K562 (cell line): ENCODE data around the gene CD320. TPM values are rescaled to one million over a fixed set of nuclear protein-coding genes. Genes with fewer than 3 reads are reported as not detected.
A peak's percentile ranks its signal among the peaks of the same experiment; 100 is the strongest.

Source experiments
- BCLAF1 ChIP-seq, 2 experiments: fragments of 450-650 bp in 1 of 2; IDR thresholded peaks; 2 replicates each; pipeline ENCODE4 v1.6.1; 2011 to 2017; ENCODE audit warnings: low read depth in 2 of 2, antibody characterized with exemption in 1 of 2, borderline replicate concordance in 1 of 2, low read length in 1 of 2, mild to moderate bottlenecking in 1 of 2, mixed read lengths in 1 of 2; ENCODE audit not compliant: control insufficient read depth in 1 of 2
- C11orf30 ChIP-seq: fragments of 450-650 bp; IDR thresholded peaks from 2 replicates; pipeline ENCODE4 v1.6.1; 2016; ENCODE audit warnings: low read depth, mild to moderate bottlenecking
- CBX1 ChIP-seq: sonication (generic); IDR thresholded peaks from 2 replicates; pipeline ENCODE4 v1.6.1; 2016; ENCODE audit warnings: antibody characterized with exemption, low read depth, mild to moderate bottlenecking
- CHCHD3 ChIP-seq: fragments of 250-450 bp; sonication (Bioruptor Pico); IDR thresholded peaks from 2 replicates; pipeline ENCODE4 v2.1.2; 2022; ENCODE audit warnings: mild to moderate bottlenecking
- CHD2 ChIP-seq: IDR thresholded peaks from 2 replicates; pipeline ENCODE4 v1.6.1; 2011; ENCODE audit warnings: low read depth, low read length
- CTBP1 ChIP-seq: fragments of 450-650 bp; IDR thresholded peaks from 2 replicates; pipeline ENCODE4 v1.6.1; 2016; ENCODE audit warnings: borderline replicate concordance
- CTCF ChIP-seq, 3 experiments: IDR thresholded peaks in 2 of 3; conservative IDR thresholded peaks in 1 of 3; 2 replicates each; pipeline ENCODE4 v1.5.1; 2011 to 2012; ENCODE audit warnings: low read length in 3 of 3, mild to moderate bottlenecking in 3 of 3, control low read depth in 2 of 3, improper control_type of control experiment in 1 of 3, inconsistent platforms in 1 of 3, low read depth in 1 of 3, mixed read lengths in 1 of 3, moderate library complexity in 1 of 3; ENCODE audit not compliant: insufficient read depth in 2 of 3
- FOXP1 ChIP-seq: sonication (generic); formaldehyde crosslinking; IDR thresholded peaks from 2 replicates; pipeline ENCODE4 v1.8.0; 2022; ENCODE audit warnings: mild to moderate bottlenecking, missing genetic modification reagents
- MAZ ChIP-seq, 2 experiments: fragments of 450-650 bp in 1 of 2; sonication (generic) in 1 of 2; formaldehyde crosslinking; IDR thresholded peaks in 1 of 2; conservative IDR thresholded peaks in 1 of 2; 2 replicates each; pipeline versions ENCODE4 v1.4.0 to v1.5.0; 2020; ENCODE audit warnings: mild to moderate bottlenecking in 1 of 2, missing genetic modification reagents in 1 of 2
- MYNN ChIP-seq, 2 experiments: sonication (generic); formaldehyde crosslinking in 1 of 2; IDR thresholded peaks; 2 replicates each; pipeline versions ENCODE4 v1.5.0 to v1.6.1; 2016 to 2020; ENCODE audit warnings: antibody characterized with exemption in 1 of 2, missing genetic modification reagents in 1 of 2
- NR1H2 ChIP-seq: sonication (generic); formaldehyde crosslinking; IDR thresholded peaks from 2 replicates; pipeline ENCODE4 v1.4.0; 2020; ENCODE audit warnings: mild to moderate bottlenecking, missing genetic modification reagents
- NR2C1 ChIP-seq, 2 experiments: fragments of 450-650 bp; IDR thresholded peaks; 2 replicates each; pipeline ENCODE4 v1.6.1; 2017; ENCODE audit warnings: mild to moderate bottlenecking in 2 of 2, antibody characterized with exemption in 1 of 2, inconsistent platforms in 1 of 2, missing compliant biosample characterization in 1 of 2, missing genetic modification characterization in 1 of 2
- NR2C2 ChIP-seq, 2 experiments: fragments of 200-800 bp in 1 of 2; sonication (Bioruptor generic) in 1 of 2; sonication (generic) in 1 of 2; formaldehyde crosslinking in 1 of 2; IDR thresholded peaks; 2 replicates each; pipeline versions ENCODE4 v1.6.1 to v1.8.0; 2016 to 2022; ENCODE audit warnings: mild to moderate bottlenecking in 1 of 2, missing compliant biosample characterization in 1 of 2, missing genetic modification characterization in 1 of 2, missing genetic modification reagents in 1 of 2
- POLR2AphosphoS5 ChIP-seq: IDR thresholded peaks from 2 replicates; pipeline ENCODE4 v1.6.1; 2011; ENCODE audit warnings: mild to moderate bottlenecking, low read depth, low read length, moderate library complexity; ENCODE audit not compliant: control insufficient read depth, insufficient read depth
- POLR2G ChIP-seq: fragments of 200-400 bp; formaldehyde crosslinking; IDR thresholded peaks from 2 replicates; pipeline ENCODE4 v1.6.1; 2017; ENCODE audit warnings: low read depth, mild to moderate bottlenecking, antibody characterized with exemption, low read length, moderate library complexity
- RAD51 ChIP-seq: fragments of 450-650 bp; IDR thresholded peaks from 2 replicates; pipeline ENCODE4 v1.7.1; 2016; ENCODE audit warnings: low read depth, mild to moderate bottlenecking, borderline replicate concordance
- RBFOX2 ChIP-seq: fragments of 200-400 bp; formaldehyde crosslinking; IDR thresholded peaks from 2 replicates; pipeline ENCODE4 v1.6.1; 2017; ENCODE audit warnings: low read depth, mild to moderate bottlenecking, low read length, moderate library complexity
- RCOR1 ChIP-seq, 2 experiments: IDR thresholded peaks; 2 replicates each; pipeline ENCODE4 v1.6.1; 2012; ENCODE audit warnings: low read depth in 2 of 2, low read length in 2 of 2, borderline replicate concordance in 1 of 2, improper control_type of control experiment in 1 of 2
- XRCC5 ChIP-seq: fragments of 200-400 bp; formaldehyde crosslinking; IDR thresholded peaks from 2 replicates; pipeline ENCODE4 v1.6.1; 2017; ENCODE audit warnings: low read depth, mild to moderate bottlenecking, low read length
- ZBTB1 ChIP-seq: sonication (generic); formaldehyde crosslinking; IDR thresholded peaks from 2 replicates; pipeline ENCODE4 v1.8.1; 2023; ENCODE audit warnings: missing genetic modification reagents, low read depth, mild to moderate bottlenecking, borderline replicate concordance
- polyA plus RNA-seq, 8 experiments: library from polyadenylated mRNA; depleted of rRNA in 4 of 8; stranded (reverse) in 5 of 8; unstranded in 3 of 8; fragments of >200 nt; fragmentation: Nextera tagmentation in 2 of 8; fragmentation: Illumina TruSeq in 1 of 8; extraction: Ambion mirVana in 2 of 8; extraction: Trizol in 1 of 8; gene quantifications; 2 replicates each; pipeline versions ENCODE4 v1.2.1 to v1.2.3, GENCODE V29; 2011 to 2014; ENCODE audit warnings: inconsistent platforms in 1 of 8, missing spikeins in 1 of 8
- total RNA-seq, 7 experiments: library from RNA; depleted of rRNA in 6 of 7; stranded (reverse); fragments of >200 nt in 6 of 7; fragmentation: Illumina TruSeq in 2 of 7; extraction: Trizol in 2 of 7; gene quantifications; 2 replicates each; pipeline versions ENCODE4 v1.2.1 to v1.2.3, GENCODE V29; 2011 to 2021; ENCODE audit warnings: low replicate concordance in 1 of 7

The CD320 gene
- total and polyA plus RNA-seq, 9 of the 15 experiments (the other 6 are each of a cell fraction or from before 2014, with no cell fraction given): 0.45 to 94.5 (median 34.4) TPM

- TF ChIP-seq FOXP1 (CRISPR knock-in tag): no peak
- 0 out of 2 replicates have a peak, but pooled peaks have one; percentile 34 for TF ChIP-seq NR2C1 (IDR thresholded peaks at IDR 0.05)
- no peak for TF ChIP-seq NR2C1 (tag; IDR thresholded peaks at IDR 0.05)
- TF ChIP-seq POLR2AphosphoS5: peak; percentile 92
- TF ChIP-seq CBX1: peak; percentile 81; the same call in 1 of the 2 replicates
- 0 out of 2 replicates have a peak, but pooled peaks have one; percentile 41 for TF ChIP-seq NR1H2 (CRISPR knock-in tag)
- 0 out of 2 replicates have a peak, but pooled peaks have one; percentile 19 for TF ChIP-seq XRCC5
- peak; percentile 97 for TF ChIP-seq RBFOX2
- peak; percentile 99 for TF ChIP-seq C11orf30
- 0 out of 2 replicates have a peak, but pooled peaks have one; percentile 14 for TF ChIP-seq ZBTB1 (CRISPR knock-in tag)
- TF ChIP-seq MYNN (IDR thresholded peaks at IDR 0.05): 0 out of 2 replicates have a peak, but pooled peaks have one; percentile 47
- TF ChIP-seq MYNN (CRISPR knock-in tag; IDR thresholded peaks at IDR 0.05): no peak
- TF ChIP-seq RCOR1 (IDR thresholded peaks at IDR 0.05; ENCODE audit: borderline replicate concordance in 1 of 2, low read depth in 2 of 2, low read length in 2 of 2): 0 out of 4 replicates have a peak, but pooled peaks of 1 of the 2 experiments have one; percentile 28
- TF ChIP-seq CHCHD3 (CRISPR knock-in tag): 0 out of 2 replicates have a peak, but pooled peaks have one; percentile 15
- peak; percentile 58; the same call in 1 of the 2 replicates for TF ChIP-seq CTBP1
- TF ChIP-seq CTCF (IDR thresholded peaks at IDR 0.05 in 2 of 3, conservative IDR thresholded peaks at IDR 0.05 in 1 of 3; ENCODE audit: insufficient read depth in 2 of 3, low read depth in 1 of 3, low read length in 3 of 3): peak in 2 of 3 experiments; percentile 37 to 62; a peak in 3 of 6 replicates
- peak; percentile 34 to 73; a peak in 2 of 4 replicates for TF ChIP-seq MAZ (CRISPR knock-in tag; conservative IDR thresholded peaks at IDR 0.05 in 1 of 2, IDR thresholded peaks at IDR 0.05 in 1 of 2)
- no peak for TF ChIP-seq BCLAF1 (IDR thresholded peaks at IDR 0.05; ENCODE audit: borderline replicate concordance in 1 of 2, control insufficient read depth in 1 of 2, low read depth in 2 of 2, low read length in 1 of 2)
- TF ChIP-seq NR2C2 (CRISPR knock-in tag; IDR thresholded peaks at IDR 0.05): no peak
- TF ChIP-seq NR2C2 (tag; IDR thresholded peaks at IDR 0.05): peak; percentile 64
- peak; percentile 98 for TF ChIP-seq POLR2G
- TF ChIP-seq CHD2: peak; percentile 98
- TF ChIP-seq RAD51: peak; percentile 93
These were observed 13.2 kb upstream of the CD320 start, which contains the start of the genes NDUFA7 and RPS28 (continued) for GRCh38 chr19:8321067-8321985.
